Progenitor cell of endocrine pancreas (in vitro differentiated cells): ENCODE data around the gene CD274. TPM values are rescaled to one million over a fixed set of nuclear protein-coding genes. Genes with fewer than 3 reads are reported as not detected.

Source experiments
- DNase-seq: peaks from one replicate; pipeline ENCODE4 v3.0.0; 2021; ENCODE audit warnings: low spot score; ENCODE audit not compliant: unreplicated experiment
- H3K27ac Mint-ChIP-seq: 2 replicates; pipeline ENCODE4 v1.8.0; 2021; ENCODE audit warnings: mild to moderate bottlenecking, moderate library complexity, mixed read lengths
- H3K27me3 Mint-ChIP-seq: 2 replicates; pipeline ENCODE4 v1.8.0; 2021; ENCODE audit warnings: mixed read lengths
- H3K36me3 Mint-ChIP-seq: 2 replicates; pipeline ENCODE4 v1.8.0; 2022; ENCODE audit warnings: mixed read lengths; ENCODE audit not compliant: insufficient read depth
- H3K4me1 Mint-ChIP-seq: 2 replicates; pipeline ENCODE4 v1.8.0; 2021; ENCODE audit warnings: low read depth, mixed read lengths
- H3K4me3 Mint-ChIP-seq: 2 replicates; pipeline ENCODE4 v1.8.0; 2021; ENCODE audit warnings: low read depth, mild to moderate bottlenecking, moderate library complexity, mixed read lengths
- H3K9me3 Mint-ChIP-seq: 2 replicates; pipeline ENCODE4 v1.8.0; 2021; ENCODE audit warnings: low read depth, mixed read lengths
- CTCF ChIP-seq: fragments of 200-600 bp; sonication (generic); IDR thresholded peaks from one replicate; pipeline ENCODE4 v1.5.0; 2021; ENCODE audit warnings: antibody characterized with exemption, mild to moderate bottlenecking; ENCODE audit not compliant: unreplicated experiment
- total RNA-seq: library from RNA; stranded (reverse); gene quantifications from 2 replicates; pipeline ENCODE4 v1.2.1, GENCODE V29; 2021

The CD274 gene
- total RNA-seq, 1 donor from 2014 or later: 0.29 TPM

- H3K27ac Mint-ChIP-seq: no peak overlapping the region
- peaks cover 11% of the 10 kb centered on the region for H3K27me3 Mint-ChIP-seq
- no peak for TF ChIP-seq CTCF
- H3K9me3 Mint-ChIP-seq: no peaks in the 10 kb centered on the region
- peaks cover 6% of the 10 kb centered on the region for H3K4me1 Mint-ChIP-seq
- H3K4me3 Mint-ChIP-seq: peak overlapping the region; percentile 59
- H3K36me3 Mint-ChIP-seq: no peaks in the 10 kb centered on the region
- DNase-seq: no peak
Measured at GRCh38 chr9:5449521-5450358, 602 bp upstream of the CD274 start.

- TF ChIP-seq CTCF: no peak
- Mint-ChIP-seq H3K4me1 (peaks cover 8% of the 10 kb centered on the region), H3K9me3 (no peaks in the 10 kb centered on the region), H3K4me3 (no peak overlapping the region), H3K27me3 (peaks cover 5% of the 10 kb centered on the region), H3K36me3 (no peaks in the 10 kb centered on the region), H3K27ac (no peak overlapping the region)
- no peak for DNase-seq
Measured at GRCh38 chr9:5452286-5452609, 1.9 kb downstream of the CD274 start.

GRCh38 chr9:5453004-5453403, 2.7 kb downstream of the CD274 start:
- Mint-ChIP-seq H3K36me3 (no peaks in the 10 kb centered on the region), H3K9me3 (no peaks in the 10 kb centered on the region), H3K4me1 (peaks cover 13% of the 10 kb centered on the region), H3K27me3 (no peaks in the 10 kb centered on the region), H3K4me3 (no peak overlapping the region), H3K27ac (no peak overlapping the region)
- no peak for TF ChIP-seq CTCF
- DNase-seq: no peak

GRCh38 chr9:5453673-5454072, 3.3 kb downstream of the CD274 start:
- H3K36me3 Mint-ChIP-seq: no peaks in the 10 kb centered on the region
- H3K4me3 Mint-ChIP-seq: no peak overlapping the region
- no peak for DNase-seq
- no peak overlapping the region for H3K27ac Mint-ChIP-seq
- no peaks in the 10 kb centered on the region for H3K27me3 Mint-ChIP-seq
- no peaks in the 10 kb centered on the region for H3K9me3 Mint-ChIP-seq
- H3K4me1 Mint-ChIP-seq: peaks cover 18% of the 10 kb centered on the region
- TF ChIP-seq CTCF: no peak

GRCh38 chr9:5455181-5455580, 4.8 kb downstream of the CD274 start:
- H3K4me3 Mint-ChIP-seq: no peak overlapping the region

More at GRCh38 chr9:5455181-5455580, 4.8 kb downstream of the CD274 start:
- no peak for TF ChIP-seq CTCF
- H3K4me1 Mint-ChIP-seq: peaks cover 17% of the 10 kb centered on the region
- H3K9me3 Mint-ChIP-seq: no peaks in the 10 kb centered on the region
- DNase-seq: no peak
- H3K27ac Mint-ChIP-seq: no peak overlapping the region
- H3K36me3 Mint-ChIP-seq: no peaks in the 10 kb centered on the region
- no peaks in the 10 kb centered on the region for H3K27me3 Mint-ChIP-seq
